SU-DHL-6 (cell line): ENCODE measurements around the gene ANKRD34C.

Experiments
- CTCF ChIP-seq: fragments of 200-600 bp; sonication (generic); IDR thresholded peaks from one replicate; pipeline ENCODE4 v1.5.1; 2017; ENCODE audit warnings: antibody characterized with exemption, mild to moderate bottlenecking, low read length, moderate library complexity; ENCODE audit not compliant: insufficient read depth, poor library complexity, severe bottlenecking
- EZH2phosphoT487 ChIP-seq: fragments of 200-600 bp; sonication (generic), shearing (Covaris generic); conservative IDR thresholded peaks from 2 replicates; pipeline ENCODE4 v1.6.1; 2018; ENCODE audit warnings: mild to moderate bottlenecking, antibody characterized with exemption, low read length, moderate library complexity, mixed read lengths

- TF ChIP-seq CTCF = no peak
- TF ChIP-seq EZH2phosphoT487 = no peak
These were observed 20.7 kb upstream of the ANKRD34C start for GRCh38 chr15:79261836-79262235.
